BJ (cell line): ENCODE data around the gene RPS26. TPM values are rescaled to one million over a fixed set of nuclear protein-coding genes. Genes with fewer than 3 reads are reported as not detected.
"Not testable (repeated sequence)": the region's sequence is repeated elsewhere in the genome, so short reads cannot be mapped to it uniquely, and the experiment has no call there.

Experiments
- CTCF ChIA-PET: fragments of 350-600 bp; formaldehyde crosslinking; extraction: SDS; loops from one replicate; lab custom pipeline; 2021; ENCODE audit warnings: antibody characterized with exemption, inconsistent platforms; lab: Yijun Ruan, JAX
- POLR2A ChIA-PET: fragments of 300-600 bp; sonication (Branson Sonifier 250); formaldehyde crosslinking; extraction: SDS; loops from one replicate; lab custom pipeline; 2021; ENCODE audit warnings: antibody characterized with exemption; lab: Charles Lee
- DNase-seq: peaks from one replicate; pipeline ENCODE4 v3.0.0-alpha.2; 2011; ENCODE audit warnings: low read depth
- H3K27me3 ChIP-seq: 2 replicates; pipeline ENCODE4 v1.6.0; 2011; ENCODE audit warnings: low read length; ENCODE audit not compliant: control insufficient read depth, insufficient read depth
- H3K36me3 ChIP-seq: 2 replicates; pipeline ENCODE4 v1.5.1; 2011; ENCODE audit warnings: low read length; ENCODE audit not compliant: control insufficient read depth, insufficient read depth
- H3K4me3 ChIP-seq: 2 replicates; pipeline ENCODE4 v1.5.1; 2011; ENCODE audit warnings: low read depth, mild to moderate bottlenecking, control low read depth, low read length
- CTCF ChIP-seq: IDR thresholded peaks from 2 replicates; pipeline ENCODE4 v1.5.1; 2011; ENCODE audit warnings: low read depth, mild to moderate bottlenecking, control low read depth, inconsistent platforms, low read length, moderate library complexity; ENCODE audit not compliant: insufficient read depth
- polyA plus RNA-seq: library from polyadenylated mRNA; depleted of rRNA; stranded (reverse); fragments of >200 nt; gene quantifications from 2 replicates; pipeline ENCODE4 v1.2.3, GENCODE V29; 2011

The RPS26 gene
- polyA plus RNA-seq, 1 experiment: 635 TPM

DNA sequence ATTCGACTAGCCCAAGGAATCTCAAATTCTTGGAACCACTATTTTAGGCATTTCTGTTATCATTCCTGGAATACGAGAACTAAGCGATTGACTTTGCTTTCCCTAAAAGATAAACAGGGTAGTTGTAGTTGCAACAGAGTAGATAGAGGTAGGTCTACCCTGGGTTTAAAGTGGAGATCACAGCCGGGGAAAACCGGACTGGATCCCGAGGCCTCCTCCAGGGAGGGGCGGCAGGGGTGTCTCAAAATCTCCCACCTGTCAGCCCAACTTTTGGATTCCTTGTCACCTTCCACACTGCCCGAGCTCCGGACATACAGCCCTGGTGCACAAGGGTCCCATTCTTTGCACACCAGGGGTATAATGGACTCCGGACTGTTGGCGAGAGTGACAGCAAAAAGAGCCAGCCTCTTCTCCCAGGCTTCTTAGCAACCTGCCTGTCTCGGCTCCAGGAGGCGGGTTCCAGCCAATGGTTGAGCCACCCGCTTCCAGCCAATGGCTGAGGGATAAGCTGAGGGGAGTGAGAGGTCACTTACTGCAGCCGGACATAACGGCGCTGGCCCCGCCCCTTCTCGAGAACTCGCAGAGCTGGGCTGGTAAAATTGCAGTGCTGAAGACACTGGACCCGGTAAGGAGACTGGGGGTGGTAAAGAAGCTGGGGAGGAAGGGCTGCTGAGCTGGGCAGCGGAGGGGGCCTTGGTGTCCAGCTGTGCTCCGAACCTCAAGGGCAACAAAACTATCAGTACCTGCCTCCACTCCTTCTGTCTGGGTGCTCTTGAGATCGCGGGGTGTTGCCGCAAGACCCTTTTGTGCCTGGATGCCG lies 44.8 kb upstream of the RPS26 start, which contains the start of gene SUOX:
TSS of gene SUOX (plus strand) at position 562 of the 820 bp plus-strand sequence. CDS start 4,946 bp downstream, outside the sequence.
- H3K27me3 ChIP-seq: no peaks in the 10 kb centered on the region
- TF ChIP-seq CTCF: no peak
- ChIA-PET POLR2A (interaction anchor here (0.6 to 1.0 kb wide), 4 partner anchors 10 to 121 kb away, joined by 3 to 13 read pairs (median 3); partner anchors contain the start of gene ZC3H10), CTCF (interaction anchor here (0.6 to 6.9 kb wide), 25 partner anchors 9 to 810 kb away, joined by 3 to 86 read pairs (median 4); partner anchors contain the start of genes IKZF4, MMP19 and PA2G4)
- peak; percentile 89 for DNase-seq
- peak within 1 kb of the TSS; percentile 72 for H3K4me3 ChIP-seq
- H3K36me3 ChIP-seq: peaks cover 14% of the 10 kb centered on the region

GRCh38 chr12:55997535-55997859 lies 44.2 kb upstream of the RPS26 start:
- ChIA-PET POLR2A (interaction anchor here (0.6 to 1.0 kb wide), 3 partner anchors 9 to 121 kb away, joined by 3 read pairs; partner anchors contain the start of gene ZC3H10), CTCF (interaction anchor here (0.6 to 6.9 kb wide), 15 partner anchors 9 to 811 kb away, joined by 3 to 86 read pairs (median 4); partner anchors contain the start of genes IKZF4 and PA2G4)
- TF ChIP-seq CTCF: no peak
- no peak for DNase-seq
- Histone ChIP-seq H3K36me3 (peaks cover 9% of the 10 kb centered on the region), H3K27me3 (no peaks in the 10 kb centered on the region), H3K4me3 (peak overlapping the region; percentile 72)

DNA sequence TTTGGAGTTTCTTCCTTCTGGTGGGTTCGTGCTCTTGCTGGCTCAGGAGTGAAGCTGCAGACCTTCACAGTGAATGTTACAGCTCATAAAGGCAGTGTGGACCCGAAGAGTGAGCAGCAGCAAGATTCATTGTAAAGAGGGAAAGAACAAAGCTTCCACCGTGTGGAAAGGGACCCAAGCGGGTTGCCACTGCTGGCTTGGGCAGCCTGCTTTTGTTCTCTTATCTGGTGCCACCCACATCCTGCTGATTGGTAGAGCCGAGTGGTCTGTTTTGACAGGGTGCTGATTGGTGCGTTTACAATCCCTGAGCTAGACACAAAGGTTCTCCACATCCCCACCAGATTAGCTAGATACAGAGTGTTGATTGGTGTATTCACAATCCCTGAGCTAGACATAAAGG lies 42.2 kb upstream of the RPS26 start:
- CTCF ChIA-PET: interaction anchor here (1.2 to 6.9 kb wide), 3 partner anchors 8 to 29 kb away, joined by 3 to 86 read pairs (median 52); no protein-coding TSS in a partner anchor
- H3K27me3 ChIP-seq, H3K4me3 ChIP-seq, H3K36me3 ChIP-seq, POLR2A ChIA-PET, DNase-seq: not testable (repeated sequence)

- CTCF ChIA-PET: interaction anchor here (1.2 to 6.9 kb wide), 2 partner anchors 9 to 29 kb away, joined by 3 to 86 read pairs; no protein-coding TSS in a partner anchor
- H3K36me3 ChIP-seq, H3K27me3 ChIP-seq, H3K4me3 ChIP-seq, DNase-seq, POLR2A ChIA-PET: not testable (repeated sequence)
These were observed 41.6 kb upstream of the RPS26 start for GRCh38 chr12:55999999-56000540.

- ChIA-PET CTCF (no interaction called here), POLR2A (no interaction called here)
- Histone ChIP-seq H3K4me3 (no peak overlapping the region), H3K36me3 (peaks cover 9% of the 10 kb centered on the region), H3K27me3 (no peaks in the 10 kb centered on the region)
- DNase-seq: no peak
- TF ChIP-seq CTCF: no peak
These were observed 40.1 kb upstream of the RPS26 start for GRCh38 chr12:56001487-56002100.

- H3K27me3 ChIP-seq, POLR2A ChIA-PET, DNase-seq, H3K36me3 ChIP-seq, H3K4me3 ChIP-seq: not testable (repeated sequence)
- CTCF ChIA-PET: interaction anchor here (1.5 kb wide), 1 partner anchor 26 kb away, joined by 5 read pairs; no protein-coding TSS in a partner anchor
These were observed 38.3 kb upstream of the RPS26 start for GRCh38 chr12:56003376-56003775.
